HPDE6-E6E7 (cell line): ENCODE results near the gene MOB3B.

Source experiments
- DNase-seq: peaks from one replicate; pipeline ENCODE4 v3.0.0; 2011; ENCODE audit warnings: missing footprints; ENCODE audit errors: extremely low spot score

MOB3B gene

DNA sequence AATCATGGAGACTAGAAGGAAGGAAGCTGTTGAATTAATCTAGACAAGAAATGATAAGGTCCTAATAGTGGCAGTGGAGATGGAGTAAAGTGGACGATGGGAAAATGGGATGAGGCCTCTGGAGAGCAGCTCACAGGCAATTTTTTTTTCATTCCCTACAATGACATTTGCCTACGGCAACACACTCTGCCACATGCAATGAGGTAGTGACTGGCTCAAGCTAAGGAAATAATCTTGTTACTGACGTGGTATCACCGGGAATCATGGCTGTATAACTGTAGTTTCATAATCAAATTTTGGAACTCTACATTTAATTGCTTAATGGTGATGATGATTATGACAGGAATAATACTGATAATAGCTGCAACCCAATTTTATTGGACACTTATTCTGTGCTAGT lies 12.1 kb upstream of the MOB3B start:
- no peak for DNase-seq

DNA sequence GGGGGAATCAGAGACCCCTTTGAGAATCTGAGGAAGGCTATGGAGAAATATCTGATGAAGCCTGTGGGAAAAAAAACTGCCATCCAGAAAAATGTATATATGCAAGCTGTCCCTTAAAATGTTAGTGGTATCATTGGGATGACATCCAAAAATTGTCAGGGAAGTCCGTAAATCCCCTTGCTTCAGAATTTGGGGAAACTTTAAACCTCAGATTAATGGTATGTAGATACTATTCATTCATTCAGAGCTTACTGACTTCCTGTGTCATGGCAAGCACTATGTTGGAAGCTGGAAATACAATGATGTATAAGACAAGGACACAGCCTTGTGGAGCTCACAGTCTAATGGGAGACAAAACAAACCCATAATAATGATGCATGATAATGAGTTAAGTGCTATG lies 10.9 kb upstream of the MOB3B start:
- no peak for DNase-seq

DNA sequence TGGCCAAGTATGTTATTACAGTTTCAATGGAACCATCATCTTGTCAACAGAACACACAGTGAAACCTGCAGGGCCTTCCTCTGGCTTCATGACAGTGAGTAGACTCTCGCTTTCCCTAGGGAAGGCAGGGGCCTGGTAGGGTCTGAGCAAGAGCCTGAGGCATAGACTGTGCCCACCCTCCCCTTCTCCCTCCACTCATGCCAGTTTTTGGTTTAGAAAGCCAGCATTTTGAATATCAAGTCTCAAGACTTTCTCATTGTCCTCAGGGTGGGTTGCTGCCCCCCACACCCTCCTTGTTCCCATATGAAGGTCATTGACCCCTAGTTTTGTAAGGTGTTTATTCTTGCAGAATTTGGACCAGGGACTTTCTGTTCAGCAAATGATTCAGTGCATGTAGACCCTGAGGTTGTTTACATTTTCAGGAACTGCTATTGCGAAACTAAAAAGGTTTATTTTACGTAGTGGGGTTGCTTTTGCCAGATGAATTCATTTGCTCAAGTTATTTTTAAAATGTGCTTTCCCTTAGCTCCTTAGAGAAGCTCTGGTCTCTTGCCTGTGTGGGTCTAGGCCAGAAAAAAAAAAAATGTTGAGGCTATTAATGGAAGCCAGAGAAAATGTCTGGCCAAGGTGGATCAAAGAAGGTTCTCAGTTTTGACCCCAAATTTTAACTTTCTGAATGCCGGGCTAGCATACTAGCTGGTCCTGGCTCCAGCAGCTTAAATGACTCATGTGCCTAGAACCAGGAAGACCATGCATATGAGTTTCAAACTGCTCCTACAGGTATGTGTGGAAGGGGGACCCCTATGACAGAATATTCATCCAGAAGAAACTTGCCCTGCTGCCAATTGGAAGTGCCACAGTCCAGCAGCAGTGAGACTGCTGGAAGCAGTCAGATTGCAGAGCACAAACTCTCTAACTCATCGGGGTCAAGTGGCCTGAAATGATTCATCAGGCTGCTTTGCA lies 10.1 kb upstream of the MOB3B start:
- peak; percentile 40 for DNase-seq

DNA sequence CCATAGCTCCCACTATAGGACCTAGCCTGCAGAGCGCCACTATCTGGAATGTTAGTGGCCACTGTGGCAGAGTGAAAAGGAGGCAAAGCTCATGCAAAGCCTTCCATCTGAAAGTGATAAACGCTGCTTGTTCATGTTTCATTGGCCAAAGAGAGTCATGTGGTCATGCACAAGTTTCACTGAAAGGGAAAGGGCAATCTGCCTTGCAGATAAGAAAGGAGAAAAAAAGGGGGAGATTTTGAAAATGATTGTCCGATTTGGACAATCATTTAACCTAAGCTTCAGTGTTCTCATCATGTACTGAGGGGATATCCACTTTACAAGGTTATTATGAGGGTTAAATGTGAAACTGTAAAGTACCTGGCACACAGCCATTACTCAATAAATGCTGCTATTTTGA lies 9.0 kb upstream of the MOB3B start:
- no peak for DNase-seq

DNA sequence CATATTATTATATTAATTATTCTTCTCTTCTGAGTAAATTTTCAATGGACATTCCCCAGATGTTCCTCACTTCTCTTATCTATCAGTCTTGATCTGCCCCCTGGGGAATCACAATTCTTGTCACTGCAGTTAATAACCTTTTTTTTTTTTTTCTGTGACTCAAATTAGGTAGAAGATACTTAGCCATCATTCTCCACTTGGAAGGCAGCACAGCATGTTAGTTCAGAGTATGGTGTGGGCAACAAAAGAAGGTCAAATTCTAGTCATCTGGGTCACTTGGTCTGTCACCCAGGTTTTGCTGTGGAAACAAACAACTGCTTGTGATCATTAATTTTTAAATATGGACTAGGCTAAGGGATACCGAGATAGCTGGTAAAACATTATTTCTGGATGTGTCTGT lies 8.1 kb upstream of the MOB3B start:
- no peak for DNase-seq

DNA sequence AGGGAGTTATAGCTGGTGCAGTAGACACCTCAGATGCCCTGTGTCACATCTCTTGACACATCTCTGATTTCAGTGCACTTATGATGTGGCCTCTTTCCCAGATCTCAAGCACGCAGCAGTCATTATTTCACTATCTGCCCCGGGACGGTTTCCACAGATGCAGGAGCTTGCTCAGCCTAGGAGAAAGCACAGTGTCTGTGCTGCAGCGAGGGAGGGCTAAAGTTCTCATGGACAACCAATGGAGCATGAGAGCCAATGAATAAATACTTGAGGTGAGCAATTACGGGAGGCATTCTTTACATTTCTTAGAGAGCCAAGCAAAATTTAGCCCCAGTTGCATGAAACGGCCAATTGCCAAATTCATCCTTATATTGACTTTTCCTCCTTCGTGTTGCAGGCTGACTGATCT lies 7.4 kb upstream of the MOB3B start:
- no peak for DNase-seq

DNA sequence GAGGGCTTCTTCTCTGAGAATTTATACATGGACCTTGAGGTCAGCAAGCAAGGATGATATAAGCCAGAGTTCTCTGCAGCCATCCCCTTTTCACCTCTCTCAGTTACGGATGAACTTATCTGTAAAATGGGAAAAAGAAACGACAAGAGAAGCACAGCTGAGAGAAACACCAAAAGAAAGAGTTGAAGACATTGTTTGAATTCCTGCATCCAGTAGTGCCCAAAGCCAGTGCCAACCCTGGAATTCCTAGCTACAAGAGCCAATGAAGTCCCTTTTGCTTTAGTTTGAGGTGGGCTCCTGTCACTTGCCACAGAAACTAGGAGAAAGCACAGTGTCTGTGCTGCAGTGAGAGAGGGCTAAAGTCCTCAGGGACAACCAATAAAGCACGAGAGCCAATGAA lies 6.6 kb upstream of the MOB3B start:
- DNase-seq = no peak

DNA sequence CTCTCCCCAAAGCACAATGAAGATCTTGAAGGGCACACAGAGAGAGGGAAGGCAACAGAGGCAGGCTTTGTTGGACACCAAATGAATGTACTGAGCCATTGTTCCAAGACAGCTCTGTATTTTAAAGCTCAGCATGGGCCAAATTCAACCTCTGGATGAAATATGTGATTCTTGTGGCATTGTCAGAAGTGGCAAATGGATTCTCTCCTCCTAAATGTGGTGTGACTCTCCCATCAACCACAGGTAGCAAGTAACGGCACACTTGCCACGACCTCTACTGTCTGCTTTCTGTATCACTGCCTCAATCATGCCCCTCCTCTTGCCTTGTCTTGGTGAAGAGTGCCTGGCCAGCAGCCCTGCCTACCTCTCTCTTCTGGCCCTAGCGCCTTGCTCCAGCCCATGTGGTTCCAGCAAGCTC lies 6.1 kb upstream of the MOB3B start:
- DNase-seq = no peak

DNA sequence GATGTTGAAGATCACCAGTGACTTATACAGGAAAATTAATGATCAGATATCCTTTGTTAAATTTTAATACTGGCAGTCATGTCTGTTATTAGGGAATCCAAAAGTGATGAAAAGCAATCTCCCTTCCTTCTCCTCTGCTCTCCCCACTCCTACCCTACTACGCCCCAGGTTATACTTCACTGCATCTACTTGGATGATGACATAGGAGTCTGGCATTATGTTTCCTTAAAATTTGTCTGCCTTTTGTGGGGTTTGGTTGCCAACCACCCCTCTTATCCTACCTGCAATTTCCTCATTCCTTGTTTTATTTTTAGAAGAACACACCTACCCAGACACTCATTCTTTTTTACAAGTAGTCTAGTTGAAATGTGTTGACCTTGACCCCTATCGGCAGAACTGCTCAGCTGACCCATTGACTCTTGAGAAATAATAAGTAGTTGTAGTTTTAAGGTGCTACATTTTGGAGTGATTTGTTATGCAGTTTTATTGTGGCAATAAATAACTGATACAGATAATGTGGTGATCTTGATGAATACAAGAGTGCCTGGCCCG lies 5.1 kb upstream of the MOB3B start:
- no peak for DNase-seq

DNA sequence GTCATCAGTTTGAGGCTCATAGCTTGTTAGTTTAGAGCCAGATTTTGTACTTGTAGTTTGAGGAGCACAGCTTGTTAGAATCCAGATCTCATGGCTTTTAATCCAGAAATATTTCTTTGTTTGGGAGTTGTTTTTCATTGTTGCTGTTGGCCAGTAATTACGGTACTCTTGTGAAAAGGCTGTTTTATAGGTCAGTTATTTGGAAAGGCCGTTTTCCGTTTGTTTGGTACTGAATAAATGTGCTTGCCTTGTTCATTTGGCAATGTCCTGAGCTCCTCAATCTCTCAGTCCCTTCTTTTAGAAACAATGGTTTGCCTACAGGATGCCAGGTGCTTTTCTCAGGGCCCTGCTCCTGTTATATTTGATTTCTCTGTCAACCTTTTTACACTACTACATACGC lies 4.5 kb upstream of the MOB3B start:
- DNase-seq = no peak

DNA sequence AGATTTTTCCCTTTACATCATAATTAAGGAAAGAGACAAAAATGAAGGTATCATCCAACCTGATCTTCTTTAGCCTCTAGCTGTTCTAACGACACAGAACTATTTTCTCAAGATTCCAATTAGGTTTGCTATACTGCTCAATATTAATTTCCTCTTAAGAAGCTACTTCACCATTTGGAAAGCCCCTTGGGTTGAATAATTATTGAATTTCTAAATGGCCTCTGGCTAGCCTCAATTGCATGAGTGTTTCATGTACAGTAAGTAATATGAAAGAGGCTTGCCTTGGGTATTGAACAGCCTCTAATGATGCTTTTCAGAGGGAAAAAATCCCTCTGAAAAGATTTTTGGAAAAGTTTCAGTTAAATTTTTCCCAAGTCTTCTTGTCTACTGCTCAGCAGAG lies 3.7 kb upstream of the MOB3B start:
- DNase-seq = no peak

DNA sequence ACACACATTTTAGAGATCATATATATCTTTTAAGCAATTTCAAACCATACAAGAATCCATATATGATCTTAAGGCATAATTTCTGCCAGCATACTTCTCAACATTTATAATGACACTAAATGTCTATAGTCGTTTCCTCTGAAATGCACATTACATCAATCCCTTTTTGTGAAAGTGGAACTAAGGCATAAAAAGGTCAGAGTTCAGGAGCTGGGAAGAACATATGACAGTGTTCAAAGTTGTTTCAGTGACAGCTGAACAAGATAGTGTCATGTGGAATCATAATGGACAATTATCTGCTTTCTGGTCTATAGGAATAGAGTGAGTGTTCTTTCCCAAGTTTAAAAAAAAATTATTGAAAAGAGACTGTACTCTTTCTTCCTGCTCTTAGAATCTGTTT lies 2.4 kb upstream of the MOB3B start:
- DNase-seq = no peak

DNA sequence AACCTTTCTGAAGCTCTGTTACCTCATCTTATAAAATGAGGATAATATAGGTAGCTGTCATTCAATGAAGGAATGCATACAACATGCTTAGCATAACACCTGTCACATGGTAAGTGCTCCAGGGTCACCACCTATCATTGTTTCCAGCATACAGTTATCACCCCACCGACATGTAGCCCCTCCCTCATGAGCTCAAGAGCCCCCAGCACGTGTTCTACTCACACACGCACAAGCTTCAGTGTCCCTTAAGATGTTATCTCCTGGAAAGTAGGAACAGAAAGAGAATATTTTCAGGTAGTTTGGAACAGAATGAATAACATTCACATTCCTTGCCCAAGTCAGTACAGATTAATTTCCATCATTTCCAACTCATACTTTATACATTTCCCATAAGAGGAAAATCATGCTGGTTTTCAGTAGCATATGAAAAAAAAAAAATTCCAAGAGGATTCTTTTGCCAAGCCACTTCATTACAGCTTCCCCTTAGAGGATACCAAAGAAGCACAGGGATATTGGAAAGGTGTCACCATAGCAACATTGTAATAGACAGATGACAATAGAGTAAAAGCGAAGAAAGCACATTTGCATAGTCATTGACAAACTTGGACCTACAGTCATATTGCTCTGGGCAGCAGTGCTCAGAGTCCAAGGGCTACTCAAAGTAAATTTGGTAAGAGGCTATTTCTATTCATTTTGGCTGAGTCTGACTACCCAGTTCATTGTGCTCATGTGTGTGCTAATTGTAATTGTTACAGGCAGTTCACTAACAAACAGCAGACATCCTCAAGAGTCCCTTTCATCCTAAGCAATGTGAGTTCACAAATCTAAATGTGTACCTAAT lies 1.5 kb upstream of the MOB3B start:
- no peak for DNase-seq

DNA sequence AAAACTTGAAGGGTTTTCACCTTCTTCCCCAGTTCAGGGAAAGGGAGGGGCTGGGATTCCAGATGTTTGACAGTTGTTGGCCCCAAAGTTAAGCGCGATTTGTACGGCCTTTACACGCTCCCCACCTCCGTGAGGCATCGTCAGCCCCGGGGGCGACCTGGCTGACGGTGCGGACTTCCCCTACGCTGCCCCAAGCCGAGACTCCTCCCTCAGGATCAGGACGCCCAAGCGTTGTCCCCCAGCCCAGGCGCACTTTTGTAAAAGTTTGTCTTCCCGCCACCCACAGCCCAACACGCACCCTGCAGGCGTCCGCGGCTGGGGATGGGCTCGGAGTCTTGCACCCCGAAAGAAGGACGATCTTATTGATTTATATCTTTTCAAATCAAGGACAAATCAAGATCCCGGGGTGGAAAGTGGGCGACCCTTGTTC lies 713 bp downstream of the MOB3B start:
- DNase-seq = peak; percentile 45

DNA sequence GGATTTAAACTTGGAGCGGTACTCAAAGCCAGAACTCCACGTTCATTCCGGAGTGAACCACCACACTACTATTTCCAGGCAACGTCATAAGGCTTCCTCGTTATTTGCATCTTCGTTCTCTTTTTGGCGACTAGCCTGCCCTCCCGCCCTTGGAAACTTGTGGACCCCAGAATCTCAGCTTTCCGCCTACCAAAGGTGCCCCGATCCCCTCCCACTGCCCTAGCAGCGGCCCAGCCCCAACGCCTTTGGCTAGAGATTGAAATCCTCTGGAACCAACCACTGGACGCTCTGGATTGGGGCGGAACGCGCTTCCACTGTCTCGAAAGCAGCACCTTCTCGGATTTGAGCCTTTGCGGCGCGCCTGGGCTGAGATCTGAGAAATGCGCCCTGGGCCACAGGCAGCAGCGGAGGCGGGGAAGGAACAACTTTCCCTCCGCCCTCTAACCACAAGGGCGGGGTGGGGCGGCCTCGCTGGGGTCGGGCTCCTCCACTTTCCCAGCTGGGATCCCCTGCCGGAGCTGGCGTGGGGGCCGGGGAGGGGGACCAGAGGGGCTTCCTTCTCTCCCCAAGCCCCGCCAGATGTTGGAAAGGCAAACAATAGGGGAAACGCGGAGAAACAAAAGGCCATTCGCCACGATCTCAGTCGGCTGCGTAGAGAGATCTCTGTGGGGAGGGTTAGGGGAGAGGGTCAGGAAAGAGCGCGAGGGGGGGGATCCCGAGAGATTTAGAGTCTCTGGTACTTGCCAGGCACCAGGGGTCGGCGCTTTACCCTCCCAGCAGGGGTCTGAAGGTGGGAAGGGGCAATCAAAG lies 1.3 kb downstream of the MOB3B start:
- DNase-seq = peak; percentile 65

DNA sequence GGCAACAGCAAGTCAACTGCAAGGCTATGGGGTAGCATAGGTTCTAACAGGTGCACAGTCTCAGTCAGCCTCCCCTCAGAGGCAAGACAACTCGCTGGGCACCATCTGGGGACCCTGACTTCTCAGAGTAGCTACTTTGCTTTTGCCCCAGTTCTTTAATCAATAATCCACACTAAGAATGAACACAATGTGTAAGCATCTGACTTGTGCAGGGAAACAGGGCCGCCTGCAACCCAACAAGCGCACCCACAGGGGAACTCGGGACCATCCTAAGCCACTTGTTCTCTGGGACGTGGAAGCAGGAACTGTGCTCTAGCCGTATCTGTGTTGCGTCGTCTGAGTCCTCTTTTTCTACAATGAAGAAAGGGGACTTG lies 1.9 kb downstream of the MOB3B start:
- no peak for DNase-seq

DNA sequence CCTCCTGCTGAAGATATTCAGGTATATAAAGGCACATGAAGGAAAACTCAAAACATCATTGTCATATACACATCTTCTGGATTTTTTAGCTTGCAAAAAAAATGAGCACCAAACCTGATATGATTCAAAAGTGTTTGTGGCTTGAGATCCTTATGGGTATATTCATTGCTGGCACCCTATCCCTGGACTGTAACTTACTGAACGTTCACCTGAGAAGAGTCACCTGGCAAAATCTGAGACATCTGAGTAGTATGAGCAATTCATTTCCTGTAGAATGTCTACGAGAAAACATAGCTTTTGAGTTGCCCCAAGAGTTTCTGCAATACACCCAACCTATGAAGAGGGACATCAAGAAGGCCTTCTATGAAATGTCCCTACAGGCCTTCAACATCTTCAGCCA lies 5.4 kb downstream of the MOB3B start, which contains the start of gene IFNK:
TSS of gene IFNK (plus strand) at position 55 of the 400 bp plus-strand sequence. CDS start at position 102, 47 bp downstream.
- DNase-seq = no peak

DNA sequence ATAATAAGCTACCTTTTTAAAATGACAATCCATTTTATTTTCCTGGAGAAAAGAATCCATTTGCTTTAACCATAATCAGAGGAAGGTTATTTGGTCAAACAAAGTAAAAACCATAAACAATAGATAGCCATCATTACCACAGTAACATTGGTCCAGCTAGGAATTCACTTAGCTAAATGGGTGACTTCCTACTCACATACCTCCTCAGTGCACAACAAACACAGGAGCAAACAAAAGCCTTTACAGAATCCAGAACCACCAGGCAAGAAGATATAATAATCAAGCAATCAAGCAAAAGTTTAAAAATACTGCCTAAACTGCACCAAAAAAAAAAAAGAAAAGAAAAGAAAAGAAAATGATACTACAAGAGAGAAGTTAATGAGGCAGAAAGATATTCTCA lies 6.5 kb downstream of the MOB3B start:
- no peak for DNase-seq

DNA sequence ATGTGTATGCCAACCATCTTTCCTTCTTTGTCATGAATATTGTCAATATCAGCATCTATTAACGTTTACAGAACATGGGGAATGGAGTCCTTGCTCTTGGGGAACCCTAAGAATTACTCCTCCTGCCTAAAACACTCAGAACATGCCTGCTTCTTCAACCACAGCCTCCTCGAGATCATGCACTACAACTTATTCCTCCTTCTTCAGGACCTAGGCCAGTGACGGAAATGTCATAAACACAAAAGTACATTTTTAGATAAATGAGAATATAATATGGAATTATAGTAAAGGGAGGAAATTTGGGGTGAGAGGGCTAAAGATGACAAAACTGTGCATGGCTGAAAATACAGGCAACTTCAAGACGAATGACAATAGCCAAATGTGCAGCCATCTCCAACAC lies 8.6 kb downstream of the MOB3B start:
- no peak for DNase-seq

DNA sequence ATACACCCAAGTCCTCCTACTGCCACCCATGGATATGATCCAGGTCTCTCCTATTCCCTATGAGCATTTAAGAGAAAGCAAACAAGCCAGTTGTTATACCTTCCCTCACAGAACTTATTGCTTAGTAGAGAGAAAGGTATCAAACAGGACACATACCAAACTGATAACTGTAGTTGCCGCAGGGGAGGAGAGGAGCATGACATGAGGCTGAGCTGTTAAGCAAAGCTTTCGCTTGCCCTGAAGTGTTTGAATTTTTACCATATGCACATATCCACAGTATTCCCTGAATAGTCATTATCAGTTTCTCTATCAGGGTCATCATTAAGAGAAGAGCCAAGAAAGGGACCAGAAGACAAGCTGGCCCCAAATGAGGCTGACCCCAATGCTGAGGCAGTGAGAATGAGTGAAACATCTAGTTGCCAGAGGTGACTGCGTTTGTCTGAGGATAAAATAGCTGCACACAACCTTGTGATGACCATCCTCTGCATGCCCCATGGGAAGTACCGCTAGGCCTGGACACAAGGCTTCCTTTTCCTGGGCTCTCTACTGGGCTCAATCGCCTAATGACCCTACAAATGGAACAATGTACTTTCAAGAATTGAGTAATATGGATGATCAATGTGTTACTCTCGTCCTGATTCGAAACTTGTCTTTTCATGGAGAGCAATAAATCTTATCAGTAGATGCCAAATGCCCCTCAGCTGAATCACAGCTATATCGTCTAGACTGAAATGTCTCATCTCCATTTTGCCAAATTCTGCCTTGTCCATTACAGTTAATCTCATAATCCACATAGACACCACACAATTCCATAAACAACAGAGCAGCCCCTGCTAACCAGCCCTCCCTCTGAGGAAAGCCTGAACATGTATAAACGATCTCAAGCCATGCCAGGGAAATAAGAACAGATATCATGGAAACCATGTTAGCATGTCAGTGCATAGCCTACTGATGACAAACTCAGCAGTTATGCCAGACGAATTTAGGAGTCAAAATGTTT lies 9.8 kb downstream of the MOB3B start:
- peak; percentile 67 for DNase-seq
